Measurements from ENCODE around the gene CHPF. TPM values are rescaled to one million over a fixed set of nuclear protein-coding genes. Genes with fewer than 3 reads are reported as not detected.

The CHPF gene
- total and polyA plus RNA-seq, 4 donors, result 26.5 to 135 (median 58.2) TPM

DNA sequence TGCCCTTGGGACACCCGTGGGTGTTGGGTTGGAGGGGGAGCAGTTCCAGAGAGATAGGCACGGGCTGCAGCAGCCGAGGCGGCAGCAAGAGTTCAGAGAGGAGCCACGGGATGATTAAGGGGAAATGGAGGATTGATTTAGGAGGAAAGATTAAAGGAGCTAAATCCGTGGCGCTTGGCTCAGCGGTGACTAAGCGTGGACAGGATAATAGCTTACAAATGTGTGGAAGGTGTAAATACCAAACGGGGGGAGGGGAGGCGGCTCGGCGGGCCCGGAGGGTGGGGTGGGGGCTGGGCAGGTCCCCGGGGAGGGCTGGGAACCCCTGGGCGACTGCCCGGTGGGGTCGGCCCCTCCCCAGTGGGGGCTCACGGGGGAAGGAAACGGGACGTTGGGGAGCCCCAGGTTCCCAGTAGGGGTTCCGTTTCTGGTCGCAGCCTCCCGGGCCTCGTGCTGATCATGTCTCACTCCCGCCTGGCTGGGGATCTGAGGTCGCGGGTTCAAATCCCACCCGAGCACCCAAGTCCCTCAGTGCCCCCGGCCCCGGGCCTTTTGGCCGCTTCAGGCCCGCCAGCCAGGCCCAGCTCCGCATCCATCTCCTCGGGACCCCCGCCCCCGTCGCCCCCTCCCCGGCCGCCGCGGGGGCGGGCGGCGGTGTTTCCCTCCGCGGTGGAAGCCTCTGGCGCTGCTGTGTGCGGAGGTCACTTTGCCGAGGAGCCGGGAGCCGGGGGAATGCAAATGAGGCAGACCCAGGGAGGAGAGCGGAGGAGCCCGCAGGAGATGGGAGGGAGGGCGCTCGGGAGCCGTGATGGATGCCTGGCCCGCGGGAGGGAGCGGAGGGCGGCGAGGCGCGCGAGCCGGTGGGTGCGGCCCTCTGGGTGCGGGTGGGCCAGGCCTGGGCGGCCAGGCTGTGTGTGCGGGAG lies 21.2 kb downstream of the CHPF start:
- Histone ChIP-seq H3K9ac (ENCODE audit: low read depth in 1 of 2, low read length in 2 of 2) (no peak overlapping the region), H3K4me1 (ENCODE audit: control insufficient read depth in 4 of 4, insufficient read depth in 4 of 4, low read length in 3 of 4) (no peaks in the 10 kb centered on the region), H3K27ac (ENCODE audit: low read depth in 1 of 2, low read length in 2 of 2) (no peak overlapping the region), H3K9me3 (ENCODE audit: control insufficient read depth in 4 of 4, low read length in 3 of 4) (no peaks in the 10 kb centered on the region), H3K27me3 (ENCODE audit: control insufficient read depth in 4 of 4, insufficient read depth in 4 of 4, low read length in 3 of 4) (peaks cover 0 to 10% (median 8%) of the 10 kb centered on the region in 4 donors), H3K36me3 (ENCODE audit: control insufficient read depth in 4 of 4, insufficient read depth in 3 of 4, low read depth in 1 of 4, low read length in 3 of 4) (no peaks in the 10 kb centered on the region), H3K4me3 (ENCODE audit: low read depth in 1 of 3, low read length in 3 of 3) (no peak overlapping the region)
- DNase-seq (ENCODE audit: low spot score), result no peak
- 5% methylated on average over 70 of the region's 70 CpGs for WGBS
- TF ChIP-seq SP1 (IDR thresholded peaks at IDR 0.05) (no peak), FOXA1 (IDR thresholded peaks at IDR 0.05) (no peak), NR2F2 (IDR thresholded peaks at IDR 0.05) (no peak), GABPA (IDR thresholded peaks at IDR 0.05 in 1 of 2, conservative IDR thresholded peaks at IDR 0.05 in 1 of 2) (no peak), EGR1 (IDR thresholded peaks at IDR 0.05; ENCODE audit: low read depth in 2 of 2) (no peak), FOXA2 (IDR thresholded peaks at IDR 0.05) (no peak), RXRA (IDR thresholded peaks at IDR 0.05) (no peak)
- TF ChIP-seq, protein P1, sequence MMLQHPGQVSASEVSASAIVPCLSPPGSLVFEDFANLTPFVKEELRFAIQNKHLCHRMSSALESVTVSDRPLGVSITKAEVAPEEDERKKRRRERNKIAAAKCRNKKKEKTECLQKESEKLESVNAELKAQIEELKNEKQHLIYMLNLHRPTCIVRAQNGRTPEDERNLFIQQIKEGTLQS (IDR thresholded peaks at IDR 0.05), result no peak

DNA sequence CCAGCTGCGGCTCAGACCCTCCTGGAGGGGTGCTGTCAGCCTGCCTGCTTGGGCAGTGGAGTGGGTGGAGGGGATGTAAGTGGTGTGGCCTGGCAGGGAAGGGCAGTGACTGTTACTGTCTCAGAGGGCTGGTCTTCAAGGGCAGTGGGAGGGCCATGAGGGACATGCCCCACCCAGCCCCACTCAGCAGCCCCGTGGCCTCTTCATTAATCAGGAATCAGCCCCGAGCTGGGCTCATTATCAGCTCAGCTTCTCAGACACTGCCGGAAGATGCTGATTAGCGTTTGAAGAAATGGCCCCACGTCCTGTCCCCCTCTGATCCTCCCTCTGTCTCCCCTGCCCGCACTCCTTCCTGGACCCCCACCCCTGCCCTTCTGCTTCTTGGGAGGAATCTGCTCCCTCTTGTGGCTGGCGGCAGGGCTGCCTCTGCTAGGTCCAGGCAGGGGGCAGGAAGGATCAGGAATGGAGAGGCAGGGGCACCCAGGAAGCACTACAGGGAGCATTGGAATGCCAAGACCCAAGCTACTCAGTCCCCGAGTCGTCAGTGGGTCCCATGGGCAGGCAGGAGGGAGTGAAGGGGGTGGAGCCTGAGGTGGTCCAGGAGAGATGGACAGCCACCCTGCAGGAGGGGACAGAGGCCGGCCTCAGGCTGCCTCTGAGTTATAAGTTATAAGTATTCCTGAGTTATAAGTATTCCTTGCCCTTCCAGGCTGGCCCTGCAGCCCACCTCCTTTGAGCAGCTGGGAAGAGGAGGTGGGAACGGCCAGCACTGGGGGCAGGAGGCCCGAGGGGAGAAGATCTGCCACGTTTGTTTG lies 22.3 kb downstream of the CHPF start:
- H3K27me3 ChIP-seq (ENCODE audit: control insufficient read depth in 4 of 4, insufficient read depth in 4 of 4, low read length in 3 of 4), result peaks cover 0 to 10% (median 8%) of the 10 kb centered on the region in 4 donors
- 12% methylated on average over 14 of the region's 14 CpGs for WGBS
- DNase-seq (ENCODE audit: low spot score), result peak; percentile 72
- no peaks in the 10 kb centered on the region for H3K9me3 ChIP-seq (ENCODE audit: control insufficient read depth in 4 of 4, low read length in 3 of 4)
- H3K36me3 ChIP-seq (ENCODE audit: control insufficient read depth in 4 of 4, insufficient read depth in 3 of 4, low read depth in 1 of 4, low read length in 3 of 4), result no peaks in the 10 kb centered on the region
- H3K4me1 ChIP-seq (ENCODE audit: control insufficient read depth in 4 of 4, insufficient read depth in 4 of 4, low read length in 3 of 4), result no peaks in the 10 kb centered on the region
- no peak overlapping the region for H3K9ac ChIP-seq (ENCODE audit: low read depth in 1 of 2, low read length in 2 of 2)
- H3K4me3 ChIP-seq (ENCODE audit: low read depth in 1 of 3, low read length in 3 of 3), result no peak overlapping the region
- H3K27ac ChIP-seq (ENCODE audit: low read depth in 1 of 2, low read length in 2 of 2), result no peak overlapping the region
- no peak for TF ChIP-seq FOXA1 (IDR thresholded peaks at IDR 0.05)
- TF ChIP-seq, protein P1 (IDR thresholded peaks at IDR 0.05), result no peak
- peak in 1 of 2 donors; percentile 48 for TF ChIP-seq RAD21 (IDR thresholded peaks at IDR 0.05)
- TF ChIP-seq, protein P2, sequence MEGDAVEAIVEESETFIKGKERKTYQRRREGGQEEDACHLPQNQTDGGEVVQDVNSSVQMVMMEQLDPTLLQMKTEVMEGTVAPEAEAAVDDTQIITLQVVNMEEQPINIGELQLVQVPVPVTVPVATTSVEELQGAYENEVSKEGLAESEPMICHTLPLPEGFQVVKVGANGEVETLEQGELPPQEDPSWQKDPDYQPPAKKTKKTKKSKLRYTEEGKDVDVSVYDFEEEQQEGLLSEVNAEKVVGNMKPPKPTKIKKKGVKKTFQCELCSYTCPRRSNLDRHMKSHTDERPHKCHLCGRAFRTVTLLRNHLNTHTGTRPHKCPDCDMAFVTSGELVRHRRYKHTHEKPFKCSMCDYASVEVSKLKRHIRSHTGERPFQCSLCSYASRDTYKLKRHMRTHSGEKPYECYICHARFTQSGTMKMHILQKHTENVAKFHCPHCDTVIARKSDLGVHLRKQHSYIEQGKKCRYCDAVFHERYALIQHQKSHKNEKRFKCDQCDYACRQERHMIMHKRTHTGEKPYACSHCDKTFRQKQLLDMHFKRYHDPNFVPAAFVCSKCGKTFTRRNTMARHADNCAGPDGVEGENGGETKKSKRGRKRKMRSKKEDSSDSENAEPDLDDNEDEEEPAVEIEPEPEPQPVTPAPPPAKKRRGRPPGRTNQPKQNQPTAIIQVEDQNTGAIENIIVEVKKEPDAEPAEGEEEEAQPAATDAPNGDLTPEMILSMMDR (IDR thresholded peaks at IDR 0.05; ENCODE audit: low read depth, low read length, missing input control), result peak; percentile 24
- no peak for TF ChIP-seq GABPA (IDR thresholded peaks at IDR 0.05 in 1 of 2, conservative IDR thresholded peaks at IDR 0.05 in 1 of 2)
- no peak for TF ChIP-seq HNF4G (IDR thresholded peaks at IDR 0.05)
- no peak for TF ChIP-seq FOXA2 (IDR thresholded peaks at IDR 0.05)
- no peak for TF ChIP-seq HNF4A (conservative IDR thresholded peaks at IDR 0.05)
- no peak for TF ChIP-seq JUND (IDR thresholded peaks at IDR 0.05)

DNA sequence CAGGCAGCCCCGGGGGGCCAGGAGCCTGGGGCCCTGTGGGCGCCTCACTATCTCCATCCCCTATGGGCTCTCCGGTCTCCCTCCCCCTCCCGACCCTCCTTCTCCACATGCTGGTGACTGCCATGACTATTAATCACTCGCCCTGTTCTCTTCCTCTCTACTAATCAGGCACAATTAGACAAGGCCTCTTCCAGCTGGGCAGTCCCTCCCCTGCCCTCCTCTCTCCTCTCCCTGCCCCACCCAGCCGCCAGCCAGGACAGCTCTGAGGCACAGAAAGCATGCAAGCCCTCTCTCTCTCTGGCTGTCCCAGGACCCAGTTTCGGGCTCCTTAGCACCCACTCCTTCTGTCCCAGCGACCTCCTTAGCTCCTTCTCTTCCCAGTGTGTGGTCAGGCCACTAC lies 23.5 kb downstream of the CHPF start:
- no peaks in the 10 kb centered on the region for H3K9me3 ChIP-seq (ENCODE audit: control insufficient read depth in 4 of 4, low read length in 3 of 4)
- TF ChIP-seq, protein P2 (IDR thresholded peaks at IDR 0.05; ENCODE audit: low read depth, low read length, missing input control), result no peak
- no peak for TF ChIP-seq HNF4A (conservative IDR thresholded peaks at IDR 0.05)
- TF ChIP-seq RAD21 (IDR thresholded peaks at IDR 0.05), result no peak
- no peak for TF ChIP-seq JUND (IDR thresholded peaks at IDR 0.05)
- TF ChIP-seq SP1 (IDR thresholded peaks at IDR 0.05), result no peak
- TF ChIP-seq YY1 (IDR thresholded peaks at IDR 0.05), result no peak
- TF ChIP-seq EGR1 (IDR thresholded peaks at IDR 0.05; ENCODE audit: low read depth in 2 of 2), result no peak
- TF ChIP-seq, protein P3, sequence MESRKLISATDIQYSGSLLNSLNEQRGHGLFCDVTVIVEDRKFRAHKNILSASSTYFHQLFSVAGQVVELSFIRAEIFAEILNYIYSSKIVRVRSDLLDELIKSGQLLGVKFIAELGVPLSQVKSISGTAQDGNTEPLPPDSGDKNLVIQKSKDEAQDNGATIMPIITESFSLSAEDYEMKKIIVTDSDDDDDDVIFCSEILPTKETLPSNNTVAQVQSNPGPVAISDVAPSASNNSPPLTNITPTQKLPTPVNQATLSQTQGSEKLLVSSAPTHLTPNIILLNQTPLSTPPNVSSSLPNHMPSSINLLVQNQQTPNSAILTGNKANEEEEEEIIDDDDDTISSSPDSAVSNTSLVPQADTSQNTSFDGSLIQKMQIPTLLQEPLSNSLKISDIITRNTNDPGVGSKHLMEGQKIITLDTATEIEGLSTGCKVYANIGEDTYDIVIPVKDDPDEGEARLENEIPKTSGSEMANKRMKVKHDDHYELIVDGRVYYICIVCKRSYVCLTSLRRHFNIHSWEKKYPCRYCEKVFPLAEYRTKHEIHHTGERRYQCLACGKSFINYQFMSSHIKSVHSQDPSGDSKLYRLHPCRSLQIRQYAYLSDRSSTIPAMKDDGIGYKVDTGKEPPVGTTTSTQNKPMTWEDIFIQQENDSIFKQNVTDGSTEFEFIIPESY (IDR thresholded peaks at IDR 0.05), result no peak
- no peak for TF ChIP-seq FOXA1 (IDR thresholded peaks at IDR 0.05)
- no peak for TF ChIP-seq TAF1 (conservative IDR thresholded peaks at IDR 0.05)
- no peak for TF ChIP-seq GABPA (IDR thresholded peaks at IDR 0.05 in 1 of 2, conservative IDR thresholded peaks at IDR 0.05 in 1 of 2)
- no peaks in the 10 kb centered on the region for H3K4me1 ChIP-seq (ENCODE audit: control insufficient read depth in 4 of 4, insufficient read depth in 4 of 4, low read length in 3 of 4)
- no peaks in the 10 kb centered on the region for H3K36me3 ChIP-seq (ENCODE audit: control insufficient read depth in 4 of 4, insufficient read depth in 3 of 4, low read depth in 1 of 4, low read length in 3 of 4)
- WGBS, result 78% methylated on average over 8 of the region's 8 CpGs
- DNase-seq (ENCODE audit: low spot score), result no peak
- H3K27me3 ChIP-seq (ENCODE audit: control insufficient read depth in 4 of 4, insufficient read depth in 4 of 4, low read length in 3 of 4), result peaks cover 0 to 10% (median 8%) of the 10 kb centered on the region in 4 donors
- no peak overlapping the region for H3K4me3 ChIP-seq (ENCODE audit: low read depth in 1 of 3, low read length in 3 of 3)
- no peak overlapping the region for H3K9ac ChIP-seq (ENCODE audit: low read depth in 1 of 2, low read length in 2 of 2)
- no peak overlapping the region for H3K27ac ChIP-seq (ENCODE audit: low read depth in 1 of 2, low read length in 2 of 2)

Data from liver (tissue), 9 donors.